ENCODE results near the gene BCL2L12. TPM values are rescaled to one million over a fixed set of nuclear protein-coding genes. Genes with fewer than 3 reads are reported as not detected.
A peak's percentile ranks its signal among the peaks of the same experiment; 100 is the strongest.

BCL2L12 gene
- total RNA-seq, 1 donor from 2014 or later: 31.5 TPM

- Histone ChIP-seq H3K9me3 (ENCODE audit: insufficient read depth, low read depth, low read length) (no peaks in the 10 kb centered on the region), H3K4me2 (ENCODE audit: low read length) (no peak overlapping the region), H4K20me1 (ENCODE audit: insufficient read depth, low read length) (peaks cover 4% of the 10 kb centered on the region), H3K27ac (ENCODE audit: low read depth, low read length) (no peak overlapping the region), H3K4me1 (ENCODE audit: insufficient read depth, low read length) (peaks cover 24% of the 10 kb centered on the region), H3K36me3 (ENCODE audit: insufficient read depth, low read length) (no peaks in the 10 kb centered on the region), H2AFZ (ENCODE audit: low read depth, low read length) (no peak overlapping the region), H3K4me3 (ENCODE audit: insufficient read depth, low read depth, low read length) (no peak overlapping the region), H3K9ac (ENCODE audit: low read length) (no peak overlapping the region), H3K27me3 (ENCODE audit: insufficient read depth, low read length) (no peaks in the 10 kb centered on the region), H3K79me2 (ENCODE audit: insufficient read depth, low read length) (peaks cover 10% of the 10 kb centered on the region)
- no peak for TF ChIP-seq CTCF (IDR thresholded peaks at IDR 0.05; ENCODE audit: insufficient read depth, low read depth, low read length)
- no peak for TF ChIP-seq EZH2 (IDR thresholded peaks at IDR 0.05; ENCODE audit: insufficient read depth, low read length)
- Mint-ChIP-seq H3K4me1 (ENCODE audit: low read depth, unreplicated experiment) (peaks cover 14% of the 10 kb centered on the region), H3K9me3 (ENCODE audit: unreplicated experiment) (peaks cover 1% of the 10 kb centered on the region), H3K36me3 (ENCODE audit: low read depth, unreplicated experiment) (peaks cover 5% of the 10 kb centered on the region), H3K4me3 (ENCODE audit: unreplicated experiment) (peak overlapping the region; percentile 64), H3K27ac (ENCODE audit: unreplicated experiment) (no peak overlapping the region), H3K27me3 (ENCODE audit: low read depth, unreplicated experiment) (no peaks in the 10 kb centered on the region)
- no peak for FAIRE-seq
- no peak for DNase-seq (ENCODE audit: low read depth)
Measured at GRCh38 chr19:49635530-49636232, 30.1 kb upstream of the BCL2L12 start.

GRCh38 chr19:49636233-49636932 lies 29.4 kb upstream of the BCL2L12 start:
- peak overlapping the region; percentile 64 for H3K4me3 Mint-ChIP-seq (ENCODE audit: unreplicated experiment)
- no peaks in the 10 kb centered on the region for H3K27me3 Mint-ChIP-seq (ENCODE audit: low read depth, unreplicated experiment)
- TF ChIP-seq CTCF (IDR thresholded peaks at IDR 0.05; ENCODE audit: insufficient read depth, low read depth, low read length) (no peak), EZH2 (IDR thresholded peaks at IDR 0.05; ENCODE audit: insufficient read depth, low read length) (no peak)
- H3K4me1 Mint-ChIP-seq (ENCODE audit: low read depth, unreplicated experiment): peaks cover 16% of the 10 kb centered on the region
- Histone ChIP-seq H3K4me3 (ENCODE audit: insufficient read depth, low read depth, low read length) (no peak overlapping the region), H3K27ac (ENCODE audit: low read depth, low read length) (no peak overlapping the region), H3K4me1 (ENCODE audit: insufficient read depth, low read length) (peaks cover 25% of the 10 kb centered on the region), H3K36me3 (ENCODE audit: insufficient read depth, low read length) (no peaks in the 10 kb centered on the region), H3K9ac (ENCODE audit: low read length) (no peak overlapping the region), H3K27me3 (ENCODE audit: insufficient read depth, low read length) (no peaks in the 10 kb centered on the region), H2AFZ (ENCODE audit: low read depth, low read length) (no peak overlapping the region), H3K9me3 (ENCODE audit: insufficient read depth, low read depth, low read length) (no peaks in the 10 kb centered on the region), H3K4me2 (ENCODE audit: low read length) (no peak overlapping the region), H3K79me2 (ENCODE audit: insufficient read depth, low read length) (peaks cover 10% of the 10 kb centered on the region), H4K20me1 (ENCODE audit: insufficient read depth, low read length) (no peaks in the 10 kb centered on the region)
- H3K36me3 Mint-ChIP-seq (ENCODE audit: low read depth, unreplicated experiment): peaks cover 5% of the 10 kb centered on the region
- H3K27ac Mint-ChIP-seq (ENCODE audit: unreplicated experiment): no peak overlapping the region
- FAIRE-seq: no peak
- H3K9me3 Mint-ChIP-seq (ENCODE audit: unreplicated experiment): peaks cover 1% of the 10 kb centered on the region
- no peak for DNase-seq (ENCODE audit: low read depth)
